GM12864 (cell line): ENCODE measurements around the gene CPT1A.

Source experiments
- DNase-seq: peaks from one replicate; pipeline ENCODE4 v3.0.0-alpha.2; 2011; ENCODE audit warnings: low read depth
- H3K4me3 ChIP-seq: 2 replicates; pipeline ENCODE4 v1.5.1; 2011; ENCODE audit warnings: mild to moderate bottlenecking, low read depth, low read length, control low read depth
- CTCF ChIP-seq: IDR thresholded peaks from 2 replicates; pipeline ENCODE4 v1.5.1; 2011; ENCODE audit warnings: low read depth, mild to moderate bottlenecking, moderate library complexity, low read length, control low read depth, inconsistent platforms; ENCODE audit errors: missing control alignments

The CPT1A gene

GRCh38 chr11:68761801-68762200 is 79.9 kb downstream of the CPT1A start:
- no peak overlapping the region for H3K4me3 ChIP-seq
- DNase-seq = no peak
- no peak for TF ChIP-seq CTCF

- no peak overlapping the region for H3K4me3 ChIP-seq
These were observed 81.7 kb downstream of the CPT1A start for GRCh38 chr11:68759991-68760390.

GRCh38 chr11:68757711-68758110 is 84.0 kb downstream of the CPT1A start:
- H3K4me3 ChIP-seq = no peak overlapping the region
- no peak for TF ChIP-seq CTCF
- DNase-seq = no peak

More at GRCh38 chr11:68759991-68760390, 81.7 kb downstream of the CPT1A start:
- no peak for TF ChIP-seq CTCF
- DNase-seq = no peak

- TF ChIP-seq CTCF = no peak
- no peak overlapping the region for H3K4me3 ChIP-seq
- DNase-seq = no peak
These were observed 85.4 kb downstream of the CPT1A start for GRCh38 chr11:68756171-68756766.

- no peak for DNase-seq
- peak; percentile 21 for TF ChIP-seq CTCF
- no peak overlapping the region for H3K4me3 ChIP-seq
These were observed 88.4 kb downstream of the CPT1A start for GRCh38 chr11:68753300-68753699.

- DNase-seq = peak; percentile 10
- no peak for TF ChIP-seq CTCF
- peak within 1 kb of the TSS; percentile 47 for H3K4me3 ChIP-seq
These were observed 90.3 kb downstream of the CPT1A start, which contains the start of gene TESMIN for GRCh38 chr11:68751331-68751856. Gene TESMIN (minus strand): TSS chr11:68751520. CDS start chr11:68750660, 860 bp downstream.

GRCh38 chr11:68751004-68751325 is 90.8 kb downstream of the CPT1A start:
- H3K4me3 ChIP-seq = peak overlapping the region; percentile 47
- TF ChIP-seq CTCF = no peak

More at GRCh38 chr11:68751004-68751325, 90.8 kb downstream of the CPT1A start:
- DNase-seq = no peak
